GM12878 (cell line): Measurements from ENCODE around the gene CDK2. TPM values are rescaled to one million over a fixed set of nuclear protein-coding genes. Genes with fewer than 3 reads are reported as not detected.

ENCODE experiments used
- BHLHE40 ChIP-seq, 2 experiments: fragments of 450-650 bp in 1 of 2; IDR thresholded peaks; 2 replicates each; pipeline ENCODE4 v1.6.1; 2011 to 2017; ENCODE audit warnings: low read depth in 2 of 2, borderline replicate concordance in 1 of 2, improper control_type of control experiment in 1 of 2, low read length in 1 of 2, mild to moderate bottlenecking in 1 of 2
- CBFB ChIP-seq: IDR thresholded peaks from 2 replicates; pipeline ENCODE4 v1.6.1; 2016; ENCODE audit warnings: antibody characterized with exemption, low read depth
- CHD2 ChIP-seq: IDR thresholded peaks from 2 replicates; pipeline ENCODE4 v1.6.1; 2011; ENCODE audit warnings: low read depth, low read length, improper control_type of control experiment, borderline replicate concordance
- CREM ChIP-seq: IDR thresholded peaks from 2 replicates; pipeline ENCODE4 v1.6.1; 2014; ENCODE audit warnings: antibody characterized with exemption, low read depth
- CUX1 ChIP-seq: IDR thresholded peaks from 2 replicates; pipeline ENCODE4 v1.6.1; 2012; ENCODE audit warnings: improper control_type of control experiment, low read depth, low read length; ENCODE audit not compliant: insufficient replicate concordance
- DPF2 ChIP-seq: fragments of 450-650 bp; IDR thresholded peaks from 2 replicates; pipeline ENCODE4 v1.6.1; 2017; ENCODE audit warnings: mild to moderate bottlenecking
- E2F8 ChIP-seq: fragments of 450-650 bp; IDR thresholded peaks from 2 replicates; pipeline ENCODE4 v1.6.1; 2018; ENCODE audit warnings: mild to moderate bottlenecking, low read depth, moderate library complexity; ENCODE audit not compliant: partially characterized antibody
- EGR1 ChIP-seq, 2 experiments: IDR thresholded peaks; 1 replicate in 1 of 2; 2 replicates in 1 of 2; pipeline ENCODE4 v1.6.1; 2011 to 2012; ENCODE audit warnings: low read depth in 2 of 2, low read length in 2 of 2, borderline replicate concordance in 1 of 2, mild to moderate bottlenecking in 1 of 2, moderate library complexity in 1 of 2
- GABPA ChIP-seq: IDR thresholded peaks from 2 replicates; pipeline ENCODE4 v1.6.1; 2014; ENCODE audit warnings: antibody characterized with exemption, low read depth, mild to moderate bottlenecking, inconsistent platforms
- GATAD2B ChIP-seq: fragments of 450-650 bp; conservative IDR thresholded peaks from 2 replicates; pipeline ENCODE4 v1.6.1; 2017; ENCODE audit warnings: low read depth, mild to moderate bottlenecking, moderate library complexity
- IKZF1 ChIP-seq: fragments of 450-650 bp; conservative IDR thresholded peaks from 2 replicates; pipeline ENCODE4 v1.6.1; 2017; ENCODE audit warnings: antibody characterized with exemption, mild to moderate bottlenecking
- JUNB ChIP-seq: IDR thresholded peaks from 2 replicates; pipeline ENCODE4 v1.6.1; 2016; ENCODE audit warnings: antibody characterized with exemption, mild to moderate bottlenecking
- LARP7 ChIP-seq: fragments of 450-650 bp; IDR thresholded peaks from 2 replicates; pipeline ENCODE4 v1.6.1; 2017; ENCODE audit warnings: mild to moderate bottlenecking
- MEF2B ChIP-seq: fragments of 450-650 bp; IDR thresholded peaks from 2 replicates; pipeline ENCODE4 v1.6.1; 2018; ENCODE audit warnings: mild to moderate bottlenecking, moderate library complexity; ENCODE audit not compliant: partially characterized antibody, poor library complexity, severe bottlenecking
- MXI1 ChIP-seq: fragments of 150-350 bp; IDR thresholded peaks from 2 replicates; pipeline ENCODE4 v1.6.1; 2011; ENCODE audit warnings: low read depth, mild to moderate bottlenecking, inconsistent platforms, low read length, improper control_type of control experiment
- NBN ChIP-seq: fragments of 450-650 bp; IDR thresholded peaks from 2 replicates; pipeline ENCODE4 v1.6.1; 2016
- NFYB ChIP-seq: IDR thresholded peaks from 2 replicates; pipeline ENCODE4 v1.6.1; 2011; ENCODE audit warnings: low read depth, mild to moderate bottlenecking, low read length, improper control_type of control experiment, moderate library complexity; ENCODE audit not compliant: insufficient read depth
- PAX5 ChIP-seq: IDR thresholded peaks from 2 replicates; pipeline ENCODE4 v1.6.1; 2011; ENCODE audit warnings: low read depth, low read length, borderline replicate concordance
- PAX8 ChIP-seq: fragments of 450-650 bp; IDR thresholded peaks from 2 replicates; pipeline ENCODE4 v1.6.1; 2017; ENCODE audit warnings: mild to moderate bottlenecking, moderate library complexity
- PML ChIP-seq: IDR thresholded peaks from 2 replicates; pipeline ENCODE4 v1.6.1; 2012; ENCODE audit warnings: low read length, inconsistent platforms
- POLR2AphosphoS5 ChIP-seq: IDR thresholded peaks from 2 replicates; pipeline ENCODE4 v1.6.1; 2011; ENCODE audit warnings: mild to moderate bottlenecking, low read length, inconsistent platforms
- RUNX3 ChIP-seq: IDR thresholded peaks from 2 replicates; pipeline ENCODE4 v1.6.1; 2012; ENCODE audit warnings: low read length, inconsistent platforms
- ZNF384 ChIP-seq: IDR thresholded peaks from 2 replicates; pipeline ENCODE4 v1.6.1; 2012; ENCODE audit warnings: low read depth, mild to moderate bottlenecking, low read length, improper control_type of control experiment, borderline replicate concordance
- polyA plus RNA-seq, 11 experiments: library from polyadenylated mRNA; depleted of rRNA in 4 of 11; unstranded in 6 of 11; stranded (reverse) in 5 of 11; fragments of >200 nt; fragmentation: Nextera tagmentation in 4 of 11; fragmentation: Illumina TruSeq in 1 of 11; extraction: Ambion mirVana in 4 of 11; extraction: Trizol in 1 of 11; gene quantifications; 1 replicate in 1 of 11; 2 replicates in 10 of 11; pipeline versions ENCODE4 v1.2.1 to v1.2.3, GENCODE V29; 2011 to 2016; ENCODE audit warnings: inconsistent platforms in 2 of 11, missing spikeins in 2 of 11, low read depth in 1 of 11
- total RNA-seq, 4 experiments: library from RNA; depleted of rRNA in 3 of 4; stranded (reverse); fragments of >200 nt in 3 of 4; fragmentation: Illumina TruSeq in 1 of 4; extraction: Trizol in 1 of 4; gene quantifications; 2 replicates each; pipeline versions ENCODE4 v1.2.1 to v1.2.3, GENCODE V29; 2013 to 2021

CDK2 gene
- total and polyA plus RNA-seq, 10 of the 15 experiments (the other 5 are each of a cell fraction or from before 2014, with no cell fraction given), result 13.1 to 138 (median 82.2) TPM

GRCh38 chr12:55966408-55967281 is at the start of gene CDK2 (continued):
- TF ChIP-seq CBFB (0 out of 2 replicates have a peak, but pooled peaks have one; percentile 56), IKZF1 (peak; percentile 65), MXI1 (0 out of 2 replicates have a peak, but pooled peaks have one; percentile 4), LARP7 (peak; percentile 41; the same call in 1 of the 2 replicates), JUNB (no peak), NFYB (peak; percentile 93), GABPA (0 out of 2 replicates have a peak, but pooled peaks have one; percentile 52), PAX8 (no peak), RUNX3 (peak; percentile 46), CHD2 (0 out of 2 replicates have a peak, but pooled peaks have one; percentile 43), PML (peak; percentile 84), POLR2AphosphoS5 (peak; percentile 79), MEF2B (peak; percentile 40), NBN (peak; percentile 70), ZNF384 (no peak), E2F8 (peak; percentile 79), GATAD2B (peak; percentile 36; the same call in 1 of the 2 replicates), BHLHE40 (IDR thresholded peaks at IDR 0.05; ENCODE audit: borderline replicate concordance in 1 of 2, low read depth in 2 of 2, low read length in 1 of 2) (peak in 1 of 2 experiments; percentile 74; a peak in 2 of 4 replicates), EGR1 (IDR thresholded peaks at IDR 0.05; ENCODE audit: borderline replicate concordance in 1 of 2, low read depth in 2 of 2, low read length in 2 of 2) (no peak), DPF2 (peak; percentile 71), CUX1 (no peak), PAX5 (peak; percentile 11; the same call in 1 of the 2 replicates), CREM (peak; percentile 41; the same call in 1 of the 2 replicates)
